NCI-H345 treated with DMSO at 0.1 percent for 48 hours (cell line): Measurements from ENCODE around the gene PSMB2.
"Not testable (repeated sequence)": the region's sequence is repeated elsewhere in the genome, so short reads cannot be mapped to it uniquely, and the experiment has no call there.

ENCODE experiments used
- DNase-seq: peaks from one replicate; lab custom pipeline; 2025; ENCODE audit not compliant: unreplicated experiment; lab: John Stamatoyannopoulos, UW

PSMB2 gene

DNA sequence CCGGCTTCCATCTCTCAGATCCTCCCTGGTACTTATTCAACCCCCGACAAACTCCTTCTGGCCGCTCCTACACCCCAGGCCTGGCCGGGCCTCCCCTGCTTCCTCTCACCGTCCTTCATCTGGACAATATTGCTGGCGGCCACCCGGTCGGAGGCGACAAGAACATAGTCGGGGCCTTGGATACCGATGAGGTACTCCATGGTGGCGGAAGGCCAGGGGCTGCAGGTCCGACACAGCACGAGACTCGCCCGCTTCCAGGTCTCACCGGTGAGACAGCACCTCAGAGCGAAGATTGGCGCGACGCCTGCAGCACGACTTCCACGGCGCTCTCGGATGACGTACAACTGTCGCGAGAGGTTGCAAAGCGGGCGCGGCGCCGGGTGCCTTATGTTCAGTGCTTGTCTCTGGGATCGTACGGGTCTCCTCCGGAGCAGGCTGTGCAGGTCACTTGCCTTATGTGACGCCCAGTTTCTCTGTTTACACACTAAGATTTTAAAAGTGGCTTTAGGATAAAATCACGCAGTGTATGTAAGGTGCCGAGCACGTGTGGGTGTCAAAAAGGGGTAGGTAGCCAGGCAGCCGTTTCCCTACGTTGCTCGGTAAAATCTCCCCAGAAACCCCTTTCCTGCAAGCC is at the start of gene PSMB2:
TSS of gene PSMB2 (minus strand) at position 294 of the 634 bp plus-strand sequence. CDS start at position 200, 94 bp downstream.
- DNase-seq: peak; percentile 95

DNA sequence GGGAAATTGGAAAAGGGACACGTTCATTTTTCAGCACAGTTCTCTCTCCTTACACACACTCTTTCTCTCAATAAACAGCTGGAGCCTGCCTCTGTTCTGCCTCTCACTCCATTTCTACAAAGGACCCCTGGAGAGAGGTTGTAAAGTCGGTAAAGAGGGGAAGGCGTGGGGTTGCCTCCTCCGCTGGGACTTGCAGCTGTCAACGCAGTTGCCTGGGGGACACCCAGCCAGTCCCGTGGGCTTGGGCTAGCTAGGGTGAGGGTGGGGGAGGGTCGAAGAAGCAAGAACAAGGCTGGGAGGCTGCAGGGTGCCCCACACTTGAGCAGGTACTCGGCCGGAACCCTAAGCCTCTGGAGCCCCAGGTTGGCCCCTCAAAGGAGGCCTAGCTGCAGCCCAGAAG is 49.8 kb upstream of the PSMB2 start:
- peak; percentile 90 for DNase-seq

DNA sequence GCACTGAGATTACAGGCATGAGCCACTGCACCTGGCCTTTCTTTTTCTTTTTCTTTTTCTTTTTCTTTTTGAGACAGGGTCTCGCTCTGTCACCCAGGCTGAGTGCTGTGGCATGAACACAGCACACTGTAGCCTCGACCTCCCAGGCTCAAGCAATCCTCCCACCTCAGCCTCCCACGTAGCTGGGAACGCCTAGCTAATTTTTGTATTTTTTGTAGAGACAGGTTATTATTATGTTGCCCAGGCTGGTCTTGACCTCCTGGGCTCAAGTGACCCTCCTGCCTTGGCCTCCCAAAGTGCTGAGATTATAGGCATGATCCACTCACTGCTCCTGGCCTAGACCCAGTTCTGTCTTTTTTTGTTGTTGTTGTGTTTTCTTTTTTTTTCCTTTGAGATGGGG is 48.8 kb upstream of the PSMB2 start:
- not testable (repeated sequence) for DNase-seq

DNA sequence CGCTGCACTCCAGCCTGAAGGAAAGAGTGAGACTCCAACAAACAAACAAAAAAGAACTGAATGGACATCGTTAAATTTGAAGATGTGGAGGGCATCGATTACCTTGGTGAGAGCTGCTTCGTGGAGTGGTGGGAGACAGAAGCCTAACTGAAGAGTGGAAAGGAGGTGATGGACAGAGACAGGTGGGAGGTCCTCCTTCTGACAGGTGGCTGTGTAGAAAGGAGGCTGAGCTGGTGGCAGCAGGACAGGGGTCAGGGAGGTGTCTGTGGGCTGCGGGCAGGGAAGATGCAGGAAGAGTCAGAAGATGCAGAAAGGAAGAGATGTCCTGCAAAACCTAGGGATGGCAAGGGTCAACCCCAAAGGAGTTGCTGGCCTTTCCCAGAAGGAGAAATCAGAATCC is 46.8 kb upstream of the PSMB2 start:
- no peak for DNase-seq

DNA sequence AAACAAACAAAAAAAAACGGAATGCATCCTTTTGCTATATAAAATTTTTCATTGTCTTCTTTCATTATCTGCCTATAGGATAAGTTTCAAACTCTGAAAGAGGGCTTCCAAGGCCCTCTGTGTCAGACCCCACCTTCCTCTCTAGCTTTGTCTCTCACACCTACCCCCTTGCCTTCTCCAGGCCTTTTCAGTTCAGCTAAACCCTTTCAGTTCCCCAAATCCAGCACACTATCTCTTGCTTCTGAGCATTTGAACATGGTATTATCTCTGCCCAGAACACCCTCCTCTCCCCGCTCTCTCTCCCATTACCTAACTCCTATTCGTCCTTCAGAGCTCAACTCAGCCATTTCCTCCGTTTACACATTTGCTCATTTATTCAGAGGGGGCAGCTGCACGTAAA is 41.7 kb upstream of the PSMB2 start:
- DNase-seq: no peak

DNA sequence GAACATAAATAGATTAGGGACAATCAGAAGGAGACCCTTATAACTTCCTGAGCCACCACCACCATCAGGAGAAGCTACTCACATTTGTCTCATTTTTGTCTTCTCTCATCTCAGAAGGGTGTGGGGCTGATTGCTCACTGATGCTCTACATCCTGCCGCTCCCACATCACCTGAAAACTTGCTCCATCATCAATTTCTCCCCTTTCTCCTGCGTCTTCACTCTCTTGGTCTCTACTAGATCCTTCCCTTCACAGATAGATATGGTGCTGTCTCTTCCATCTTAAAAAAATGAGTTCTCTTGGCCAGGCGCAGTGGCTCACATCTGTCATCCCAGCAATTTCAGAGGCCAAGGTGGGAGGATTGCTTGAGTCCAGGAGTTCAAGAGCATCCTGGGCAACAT is 38.9 kb upstream of the PSMB2 start:
- no peak for DNase-seq

DNA sequence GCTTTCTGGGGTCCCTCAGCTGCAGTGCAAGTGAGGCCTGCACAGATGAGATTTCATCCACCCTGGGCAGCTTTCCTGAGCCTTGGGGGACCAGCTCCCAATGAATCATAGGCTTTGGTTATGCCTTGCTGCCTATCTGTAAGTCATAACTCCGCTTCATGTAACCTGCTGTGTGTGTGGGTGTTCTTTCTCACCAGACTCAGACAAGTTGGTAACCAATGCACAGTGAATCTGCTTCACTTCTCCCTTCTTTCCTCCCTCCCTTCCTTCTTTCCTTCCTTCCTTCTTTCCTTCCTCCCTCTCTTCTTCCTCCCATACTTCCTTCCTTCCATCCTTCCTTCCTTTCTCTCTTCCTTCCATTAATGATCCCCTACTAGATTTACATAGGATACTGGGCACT is 34.4 kb upstream of the PSMB2 start:
- no peak for DNase-seq

DNA sequence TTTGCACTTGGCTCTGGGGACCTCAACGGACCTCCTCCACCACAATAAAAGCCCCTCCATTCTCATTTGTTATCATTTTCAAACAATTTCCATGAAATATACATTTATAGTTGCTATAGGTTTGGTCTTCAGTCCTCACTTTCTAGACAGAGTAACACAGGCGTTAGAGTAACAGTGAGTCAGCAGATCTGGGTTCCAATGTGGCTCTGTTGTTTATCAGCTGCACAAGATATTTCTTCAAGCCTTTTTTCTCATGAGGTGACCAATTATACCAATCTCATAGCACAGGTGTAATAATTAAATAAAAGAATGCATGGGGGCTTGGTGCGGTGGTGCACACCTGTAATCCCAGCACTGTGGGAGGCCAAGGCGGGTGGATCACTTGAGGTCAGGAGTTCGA is 32.8 kb upstream of the PSMB2 start:
- DNase-seq: no peak

DNA sequence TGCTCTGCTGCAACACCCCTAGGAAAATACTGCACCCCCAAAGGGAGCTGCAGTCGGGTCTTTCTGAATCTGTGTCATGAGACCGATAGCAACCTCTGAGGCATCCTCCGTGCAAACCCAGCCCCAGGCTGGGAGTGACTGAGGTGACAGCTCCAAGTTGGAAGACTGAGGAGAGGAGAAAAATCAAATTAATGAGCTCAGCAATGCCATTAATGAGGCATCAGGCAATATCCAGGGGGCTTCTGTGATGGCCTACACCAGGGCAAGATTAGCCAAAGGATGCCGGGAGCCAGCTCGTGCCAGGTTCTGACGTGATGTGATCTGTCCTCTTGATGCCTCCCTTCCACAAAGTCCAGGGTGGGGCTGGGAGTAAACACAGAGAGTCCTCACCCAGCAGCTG is 30.8 kb upstream of the PSMB2 start:
- DNase-seq: no peak

DNA sequence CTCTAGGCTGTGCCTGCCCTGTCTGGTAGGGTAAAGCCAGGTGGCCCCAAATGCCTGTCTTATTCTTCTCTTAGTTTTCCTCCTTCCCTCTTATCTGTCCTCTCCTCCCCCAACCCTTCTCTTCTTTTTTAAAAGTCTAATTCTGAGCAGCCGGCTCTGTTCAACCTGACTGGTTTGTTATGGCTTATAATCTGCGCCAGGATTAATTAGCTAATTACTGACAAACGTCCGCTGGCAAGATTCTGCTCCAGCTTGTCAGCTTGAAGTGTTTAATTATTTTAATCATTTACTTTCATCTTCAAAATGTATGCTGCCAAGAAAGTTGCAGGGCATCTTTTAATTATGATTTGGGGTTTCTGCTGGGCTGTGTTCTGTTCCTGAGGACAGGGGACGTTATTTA is 27.2 kb upstream of the PSMB2 start:
- DNase-seq: no peak

DNA sequence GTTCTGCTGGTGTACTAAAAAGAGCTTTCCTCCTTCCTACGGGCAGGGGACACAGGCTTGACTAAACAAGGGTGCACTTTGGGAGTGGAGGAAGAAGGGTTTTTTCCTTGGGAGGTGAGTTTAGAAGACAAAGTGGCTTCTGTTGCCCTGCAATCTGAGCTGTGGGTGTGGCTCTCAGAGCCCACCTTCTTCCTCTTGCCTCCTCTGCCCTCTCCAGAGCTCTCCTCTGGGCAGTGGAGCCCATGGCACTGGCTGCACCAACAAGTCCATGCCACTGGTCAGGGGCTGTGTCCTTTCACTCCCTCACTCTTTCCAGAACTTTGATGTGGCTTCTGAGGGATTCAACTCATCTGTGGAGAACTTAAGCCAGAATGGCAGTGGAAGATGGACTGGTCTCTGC is 25.6 kb upstream of the PSMB2 start:
- DNase-seq: no peak

DNA sequence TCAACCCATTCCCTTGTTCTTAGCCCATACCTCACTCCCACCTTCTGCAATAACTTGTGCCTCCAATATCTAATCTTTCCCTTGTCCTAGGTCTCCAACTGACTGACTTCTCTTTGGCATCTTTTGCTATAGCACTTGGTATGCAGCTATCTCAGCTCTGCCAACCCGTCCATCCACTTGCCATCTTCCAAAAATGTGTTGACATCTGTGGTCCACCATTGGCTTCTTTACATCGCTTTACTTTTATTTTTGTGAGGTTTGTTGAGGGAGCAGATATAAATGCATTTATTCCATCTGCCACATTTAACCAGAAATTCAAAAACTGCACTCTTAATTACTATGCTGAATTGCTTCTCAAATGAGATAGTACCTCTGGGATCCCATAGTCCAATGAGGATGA is 24.9 kb upstream of the PSMB2 start:
- DNase-seq: no peak

DNA sequence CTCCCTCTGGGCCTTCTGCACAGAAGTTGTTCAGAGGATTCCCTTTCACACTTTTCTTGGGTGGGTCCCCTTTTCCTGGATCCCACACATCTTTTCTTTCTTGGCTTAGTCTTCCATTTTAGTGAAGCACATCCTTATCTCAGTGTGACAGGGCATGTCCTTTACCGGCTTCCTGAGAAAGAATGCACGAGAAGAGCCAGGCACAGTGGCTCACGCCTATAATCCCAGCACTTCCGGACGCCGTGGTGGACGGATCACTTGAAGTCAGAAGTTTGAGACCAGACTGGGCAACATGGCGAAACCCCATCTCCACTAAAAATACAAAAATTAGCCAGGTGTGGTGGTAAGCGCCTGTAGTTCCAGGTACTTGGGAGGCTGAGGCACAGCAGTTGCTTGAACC is 22.1 kb upstream of the PSMB2 start:
- DNase-seq: no peak

DNA sequence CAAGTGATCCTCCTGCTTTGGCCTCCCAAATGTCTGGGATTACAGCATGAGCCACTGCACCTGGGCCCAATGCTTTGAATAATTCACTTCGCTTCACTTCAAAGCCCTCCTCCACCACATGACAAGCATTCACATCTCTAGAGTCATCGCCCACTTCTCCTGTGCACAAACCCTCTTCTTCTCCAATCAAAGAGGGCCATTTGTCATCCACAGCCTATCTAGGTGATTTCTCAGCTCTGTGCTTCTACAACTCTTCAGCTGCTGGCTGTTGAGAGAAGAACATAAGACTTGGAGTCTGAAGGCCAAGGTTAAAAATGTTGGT is 20.1 kb upstream of the PSMB2 start:
- DNase-seq: no peak

DNA sequence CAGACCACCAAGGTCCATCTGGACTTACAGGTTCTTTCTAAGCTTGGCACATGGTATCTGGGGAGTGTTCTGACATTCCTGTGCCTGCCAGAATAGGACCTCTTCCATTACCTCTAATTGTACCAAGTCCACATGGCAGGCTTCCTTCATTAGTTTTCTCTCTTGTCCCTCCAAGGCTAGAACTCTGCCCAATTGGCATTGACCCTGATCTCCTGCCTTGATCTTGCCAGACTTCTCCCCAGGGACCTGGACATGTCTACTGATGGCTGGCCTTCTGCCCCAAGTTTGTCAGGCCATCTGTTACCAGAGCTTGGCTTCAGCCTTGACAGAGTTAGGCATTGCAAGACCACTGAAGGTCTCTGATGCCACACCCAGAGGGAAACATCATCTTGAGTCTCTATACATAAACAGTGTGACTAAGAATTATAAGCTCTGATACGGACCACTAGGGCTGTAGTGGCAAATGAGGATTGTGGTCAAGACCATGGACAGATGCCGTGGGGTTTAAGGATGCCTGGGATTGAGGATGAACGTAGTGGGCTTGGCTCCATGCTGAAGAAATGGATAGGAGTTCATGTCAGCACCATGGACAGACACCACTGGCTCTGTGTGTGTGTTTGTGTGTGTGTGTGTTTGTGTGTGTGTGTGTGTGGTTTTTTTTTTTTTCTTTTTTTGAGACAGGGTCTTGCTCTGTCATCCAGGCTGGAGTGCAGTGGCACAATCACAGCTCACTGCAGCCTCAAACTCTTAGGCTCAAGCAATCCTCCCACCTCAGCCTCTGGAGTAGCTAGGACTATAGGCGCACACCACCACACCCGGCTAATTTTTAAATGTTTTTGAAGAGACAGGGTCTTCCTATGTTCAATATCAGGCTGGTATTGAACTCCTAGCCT is 19.5 kb upstream of the PSMB2 start:
- DNase-seq: no peak

DNA sequence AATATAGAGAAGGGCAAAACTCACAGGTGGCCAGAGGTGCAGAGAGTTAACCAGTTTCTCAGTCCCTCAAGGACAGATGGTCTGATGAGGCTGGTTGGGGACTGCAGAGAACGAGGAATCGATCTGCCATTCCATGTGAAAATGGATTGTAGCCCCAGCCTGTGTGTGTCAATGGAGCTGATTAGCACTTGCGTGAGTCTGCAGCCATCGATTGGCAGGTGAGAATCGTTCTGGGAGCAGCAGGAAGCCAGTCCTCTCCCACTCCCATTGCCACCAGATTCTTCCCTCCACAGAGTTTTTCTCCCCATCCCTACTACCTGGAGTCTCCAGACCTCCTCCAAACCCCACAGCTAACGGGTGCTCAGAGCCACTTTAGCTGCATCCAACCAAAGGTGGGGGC is 18.3 kb upstream of the PSMB2 start:
- DNase-seq: no peak

DNA sequence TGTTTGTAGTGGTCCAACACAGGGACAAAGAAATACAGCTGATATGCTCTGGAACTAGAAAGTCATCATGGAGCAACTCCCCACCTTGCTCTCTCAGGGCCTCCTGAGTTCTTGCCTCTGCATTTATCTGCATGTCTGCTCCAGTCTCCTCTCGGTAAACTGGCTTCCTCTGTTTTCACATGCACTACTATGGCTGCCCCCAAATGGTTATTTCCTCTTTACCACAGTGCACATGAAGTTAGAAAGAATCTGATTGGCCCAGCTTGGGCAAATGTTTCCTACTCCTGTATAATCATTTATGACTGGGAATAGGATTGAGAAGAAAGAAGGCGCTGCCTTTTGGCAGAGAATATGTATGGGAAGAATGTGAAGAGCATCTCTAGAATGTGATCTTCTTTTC is 16.5 kb upstream of the PSMB2 start:
- no peak for DNase-seq

DNA sequence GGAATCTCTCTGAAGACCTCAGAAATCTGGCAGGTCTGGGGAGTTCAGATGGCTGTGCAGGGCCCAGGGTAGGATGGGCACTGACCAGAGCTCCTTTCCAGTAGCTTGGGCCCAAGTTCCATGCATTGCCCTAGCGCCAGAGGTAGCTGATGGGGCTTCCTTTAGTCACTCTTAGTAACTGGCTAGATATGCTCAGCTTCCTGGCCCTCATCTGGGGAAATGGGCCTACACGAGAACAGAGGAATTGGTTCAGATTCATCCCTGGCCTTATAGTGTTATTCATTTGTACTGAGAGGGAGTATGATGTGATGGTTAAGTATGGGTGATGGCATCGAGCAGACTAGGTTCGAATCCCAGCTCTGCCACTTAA is 15.5 kb upstream of the PSMB2 start:
- DNase-seq: no peak

DNA sequence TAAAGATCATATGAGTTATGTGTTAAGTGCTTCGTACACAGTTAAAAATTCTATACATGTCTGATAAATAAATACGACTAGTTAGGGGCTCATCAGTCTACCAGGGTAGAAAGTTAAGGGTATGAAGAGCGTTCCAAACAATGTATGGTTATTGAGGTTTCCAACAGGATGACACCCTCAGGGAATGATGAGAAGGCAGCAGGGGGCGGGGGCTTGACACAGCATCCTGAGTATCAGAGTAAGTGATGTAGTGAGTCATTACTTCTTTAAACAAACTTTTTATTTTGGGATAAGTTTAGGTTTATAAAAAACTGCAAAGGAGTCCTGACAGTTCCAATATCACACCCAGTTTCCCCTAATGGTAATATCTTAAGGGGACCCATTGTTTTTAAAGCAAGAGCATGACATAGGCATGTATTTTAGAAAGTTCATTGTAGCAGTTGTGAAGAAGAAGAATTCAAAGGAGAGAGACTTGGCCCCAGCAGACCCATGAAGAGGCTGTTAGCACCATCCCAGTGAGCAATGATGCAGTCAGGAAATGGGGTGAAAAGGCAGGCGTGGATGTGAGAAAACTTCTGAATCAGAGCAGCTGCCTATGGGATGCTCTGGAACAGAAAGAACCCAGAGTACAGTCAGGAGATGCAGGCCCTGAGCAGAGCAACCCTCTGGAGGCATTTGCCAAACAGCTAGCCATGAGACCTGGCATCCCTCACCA is 15.0 kb upstream of the PSMB2 start:
- no peak for DNase-seq

DNA sequence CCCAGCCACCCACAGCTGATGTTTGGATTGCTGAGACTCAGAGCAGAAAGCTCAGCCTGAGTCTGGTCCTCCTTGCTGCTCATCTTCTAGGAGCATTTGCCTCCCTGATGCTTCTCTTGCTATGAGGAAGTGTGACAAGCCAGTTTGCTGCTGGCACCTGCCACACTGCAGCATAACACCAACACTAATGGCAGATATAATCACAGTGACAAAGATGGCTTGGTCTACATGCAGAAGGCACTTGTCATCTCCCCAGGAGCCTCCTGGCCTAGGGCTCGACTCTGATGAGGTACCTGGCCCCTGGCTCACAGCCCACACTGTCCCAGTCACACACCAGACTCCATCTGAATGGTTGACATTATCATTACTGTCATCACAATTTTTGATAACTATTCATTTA is 13.9 kb upstream of the PSMB2 start:
- no peak for DNase-seq

DNA sequence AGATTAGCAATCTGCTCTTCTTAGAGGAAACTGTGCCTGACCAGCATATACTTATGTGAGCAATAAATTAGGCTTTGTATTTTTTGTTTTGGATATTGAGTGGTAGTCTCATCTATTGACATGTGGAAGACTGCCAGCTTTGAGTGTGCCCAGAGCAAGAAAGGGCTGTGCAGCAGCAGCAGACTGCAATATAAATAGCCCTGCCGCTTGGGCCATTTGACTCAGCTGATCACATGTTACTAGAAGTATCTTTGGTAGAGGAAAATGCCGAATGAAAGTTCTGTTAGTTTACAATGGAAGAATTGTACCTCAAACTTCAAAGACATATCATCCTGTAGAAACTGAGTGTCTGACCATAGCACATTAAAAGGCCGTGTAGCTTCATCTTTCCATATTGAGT is 9.1 kb upstream of the PSMB2 start:
- no peak for DNase-seq

DNA sequence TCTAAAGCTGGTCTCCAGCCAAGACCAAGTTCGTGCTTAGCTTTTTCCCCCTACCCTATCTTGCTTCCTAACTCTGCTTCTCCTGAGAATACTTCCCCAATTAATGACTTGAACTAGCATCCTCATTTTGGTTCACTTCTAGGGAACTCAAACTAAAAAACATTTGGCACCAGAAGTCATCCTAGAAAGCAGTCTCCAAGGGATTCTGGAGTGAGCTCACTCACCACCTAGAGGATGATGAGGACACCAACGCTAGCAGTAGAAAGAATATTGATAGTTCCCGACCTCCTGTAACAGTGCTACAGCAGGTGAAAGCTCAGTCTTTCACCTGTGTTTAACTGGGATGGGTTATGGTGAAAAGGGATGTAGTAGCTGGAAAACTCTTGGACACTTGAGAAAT is 4.7 kb upstream of the PSMB2 start:
- no peak for DNase-seq
